ENCODE results near the gene SH3BGRL2. TPM values are rescaled to one million over a fixed set of nuclear protein-coding genes. Genes with fewer than 3 reads are reported as not detected.

The SH3BGRL2 gene
- total and polyA plus RNA-seq, 2 of the 8 experiments (the other 6 are each of a cell fraction or from before 2014, with no cell fraction given), result 6.0 to 20.3 TPM

- no peak overlapping the region for H2BK20ac ChIP-seq (ENCODE audit: low read length)
- no peak overlapping the region for H2AK5ac ChIP-seq (ENCODE audit: low read depth, low read length)
- no peaks in the 10 kb centered on the region for H4K20me1 ChIP-seq (replicated peaks in 1 of 2; ENCODE audit: control insufficient read depth in 1 of 2, insufficient read depth in 2 of 2, low read length in 2 of 2)
- DNase-seq (ENCODE audit: low read depth in 1 of 2, low spot score in 2 of 2) (no peak), FAIRE-seq (no peak)
- H3K23me2 ChIP-seq (ENCODE audit: low read depth, low read length), result no peaks in the 10 kb centered on the region
- H4K91ac ChIP-seq (replicated peaks; ENCODE audit: insufficient read length, low read length), result no peak overlapping the region
- H2AFZ ChIP-seq (ENCODE audit: low read length), result no peak overlapping the region
- no peaks in the 10 kb centered on the region for H3K4me1 ChIP-seq (replicated peaks in 1 of 4; ENCODE audit: control insufficient read depth in 3 of 4, insufficient read depth in 4 of 4, low read length in 3 of 4)
- no peaks in the 10 kb centered on the region for H3K79me2 ChIP-seq (ENCODE audit: control insufficient read depth in 1 of 2, insufficient read depth in 2 of 2, low read length in 2 of 2)
- H2BK120ac ChIP-seq (replicated peaks; ENCODE audit: low read depth, low read length), result no peak overlapping the region
- H4K5ac ChIP-seq (ENCODE audit: insufficient read length, low read depth, low read length), result no peak overlapping the region
- H3K18ac ChIP-seq (ENCODE audit: extremely low read depth, low read length), result no peak overlapping the region
- H3K23ac ChIP-seq (ENCODE audit: insufficient read length), result no peak overlapping the region
- no peak overlapping the region for H3K9ac ChIP-seq (replicated peaks in 1 of 4; ENCODE audit: extremely low read depth in 1 of 4, low read depth in 3 of 4, low read length in 3 of 4)
- H3K9me3 ChIP-seq (ENCODE audit: insufficient read depth in 2 of 2, low read depth in 1 of 2, low read length in 1 of 2), result no peaks in the 10 kb centered on the region
- no peak overlapping the region for H4K8ac ChIP-seq (ENCODE audit: extremely low read depth, insufficient read depth, low read length)
- no peak overlapping the region for H3K56ac ChIP-seq (replicated peaks; ENCODE audit: insufficient read length, low read depth, low read length)
- no peak overlapping the region for H3K27ac ChIP-seq (ENCODE audit: low read depth, low read length)
- H3K4me3 ChIP-seq (ENCODE audit: extremely low read depth in 1 of 4, insufficient read depth in 2 of 4, low read depth in 3 of 4, low read length in 4 of 4), result no peak overlapping the region
- 98% methylated on average over 3 of the region's 3 CpGs; no CpG with 5 or more reads in 1 of the 2 experiments for WGBS, 2 experiments (ENCODE audit: extremely low coverage in 1 of 2, insufficient coverage in 1 of 2, insufficient read length in 1 of 2, insufficient replicate concordance in 2 of 2, low coverage in 1 of 2, low lambda C conversion rate in 2 of 2, missing lambda C conversion rate in 1 of 2)
- no peak overlapping the region for H2BK12ac ChIP-seq (ENCODE audit: low read depth, low read length)
- no peaks in the 10 kb centered on the region for H3K36me3 ChIP-seq (ENCODE audit: control insufficient read depth in 2 of 4, insufficient read depth in 4 of 4, low read length in 3 of 4)
- POLR2A ChIA-PET (ENCODE audit: partially characterized antibody), result interaction anchor here (2.3 kb wide), 1 partner anchor 8 kb away, joined by 7 read pairs; no protein-coding TSS in a partner anchor
- H3K27me3 ChIP-seq (replicated peaks in 1 of 4; ENCODE audit: control insufficient read depth in 3 of 4, extremely low read depth in 1 of 4, insufficient read depth in 3 of 4, low read length in 3 of 4), result no peaks in the 10 kb centered on the region
- H3K79me1 ChIP-seq (ENCODE audit: low read depth, low read length), result no peaks in the 10 kb centered on the region
- H3K14ac ChIP-seq (ENCODE audit: insufficient read length), result no peak overlapping the region
- H2BK15ac ChIP-seq (ENCODE audit: low read length), result no peak overlapping the region
- H3K4ac ChIP-seq (replicated peaks; ENCODE audit: insufficient read length, low read depth, low read length), result no peak overlapping the region
- H2BK5ac ChIP-seq (ENCODE audit: low read depth, low read length), result no peak overlapping the region
- no peak for TF ChIP-seq TEAD4 (IDR thresholded peaks at IDR 0.05; ENCODE audit: low read depth, low read length)
- CTCF ChIA-PET (ENCODE audit: partially characterized antibody), result interaction anchor here (0.7 to 1.1 kb wide), 3 partner anchors 9 to 64 kb away, joined by 3 to 4 read pairs (median 3); no protein-coding TSS in a partner anchor
- no peak overlapping the region for H3K4me2 ChIP-seq (ENCODE audit: insufficient read depth in 1 of 2, low read depth in 2 of 2, low read length in 2 of 2)
These were observed 22.6 kb upstream of the SH3BGRL2 start for GRCh38 chr6:79608334-79609224.

Data from H1 (cell line).